ENCODE measurements around the gene ZNRF1.

The ZNRF1 gene

DNA sequence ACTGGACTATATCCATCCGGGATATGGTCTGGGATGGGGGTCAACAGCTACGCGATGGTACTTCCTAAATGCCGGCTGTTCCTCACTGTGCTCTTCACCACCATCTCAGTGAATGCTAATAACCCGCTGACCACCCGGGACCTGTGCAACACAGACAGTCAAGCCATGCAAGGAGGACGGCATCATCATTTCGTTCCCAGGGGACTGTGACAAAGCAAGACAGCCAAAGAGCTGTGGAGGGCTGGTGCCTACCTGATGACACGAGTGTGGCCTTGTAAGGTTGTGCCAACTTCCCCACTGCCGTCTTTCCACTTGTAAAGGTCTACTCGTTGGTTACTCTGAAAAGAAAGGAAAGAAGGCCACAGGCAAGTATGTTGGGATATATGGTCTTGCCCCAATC lies 47.6 kb upstream of the ZNRF1 start:
- no peak for ATAC-seq
- TF ChIP-seq SNAI2 (CRISPR knock-in tag; IDR thresholded peaks at IDR 0.05) (no peak), ZC3H10 (CRISPR knock-in tag; IDR thresholded peaks at IDR 0.05) (no peak), CSDC2 (CRISPR knock-in tag; IDR thresholded peaks at IDR 0.05) (no peak), ESRRG (CRISPR knock-in tag; IDR thresholded peaks at IDR 0.05) (no peak), OSR1 (CRISPR knock-in tag; IDR thresholded peaks at IDR 0.05) (no peak), RARB (CRISPR knock-in tag; IDR thresholded peaks at IDR 0.05) (no peak), BACH2 (CRISPR knock-in tag; IDR thresholded peaks at IDR 0.05; ENCODE audit: borderline replicate concordance) (no peak), CREB5 (CRISPR knock-in tag; IDR thresholded peaks at IDR 0.05; ENCODE audit: low read depth) (no peak)

GRCh38 chr16:74951681-74952080 lies 47.1 kb upstream of the ZNRF1 start:
- TF ChIP-seq ZFP3 (CRISPR knock-in tag; IDR thresholded peaks at IDR 0.05) (no peak), CSDC2 (CRISPR knock-in tag; IDR thresholded peaks at IDR 0.05) (no peak), ISL1 (CRISPR knock-in tag; IDR thresholded peaks at IDR 0.05) (no peak), TSHZ2 (CRISPR knock-in tag; IDR thresholded peaks at IDR 0.05) (no peak), ZC3H10 (CRISPR knock-in tag; IDR thresholded peaks at IDR 0.05) (no peak), PPARA (CRISPR knock-in tag; IDR thresholded peaks at IDR 0.05; ENCODE audit: borderline replicate concordance) (no peak), ZNF565 (CRISPR knock-in tag; conservative IDR thresholded peaks at IDR 0.05; ENCODE audit: low read depth) (no peak), ZNF70 (CRISPR knock-in tag; IDR thresholded peaks at IDR 0.05) (no peak), ZFP30 (CRISPR knock-in tag; IDR thresholded peaks at IDR 0.05) (no peak), GLIS3 (CRISPR knock-in tag; IDR thresholded peaks at IDR 0.05) (no peak), PATZ1 (CRISPR knock-in tag; IDR thresholded peaks at IDR 0.05; ENCODE audit: borderline replicate concordance) (no peak), OSR1 (CRISPR knock-in tag; IDR thresholded peaks at IDR 0.05) (no peak)
- ATAC-seq, result no peak

DNA sequence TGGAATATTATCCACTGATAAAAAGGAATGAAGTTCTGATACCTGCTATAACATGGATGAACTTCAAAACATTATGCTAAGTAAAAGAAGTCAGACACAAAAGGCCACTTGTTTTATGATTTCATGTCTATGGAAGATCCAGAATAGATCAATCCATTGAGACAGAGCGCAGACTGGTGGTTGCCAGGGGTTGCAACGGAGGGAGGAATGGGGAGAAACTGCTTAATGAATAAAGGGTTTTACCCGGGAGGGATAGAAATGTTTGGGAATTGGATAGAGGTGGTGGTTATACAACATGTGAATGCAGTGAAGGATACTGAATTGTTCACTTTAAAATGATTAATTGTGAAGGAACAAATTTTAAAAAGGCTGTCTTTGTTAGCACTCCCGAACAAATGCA lies 44.1 kb upstream of the ZNRF1 start:
- ATAC-seq, result no peak
- no peak for TF ChIP-seq ESRRG (CRISPR knock-in tag; IDR thresholded peaks at IDR 0.05)
- TF ChIP-seq GLIS3 (CRISPR knock-in tag; IDR thresholded peaks at IDR 0.05), result no peak
- no peak for TF ChIP-seq RARB (CRISPR knock-in tag; IDR thresholded peaks at IDR 0.05)
- TF ChIP-seq PATZ1 (CRISPR knock-in tag; IDR thresholded peaks at IDR 0.05; ENCODE audit: borderline replicate concordance), result no peak
- no peak for TF ChIP-seq TSHZ2 (CRISPR knock-in tag; IDR thresholded peaks at IDR 0.05)
- no peak for TF ChIP-seq CREB5 (CRISPR knock-in tag; IDR thresholded peaks at IDR 0.05; ENCODE audit: low read depth)
- TF ChIP-seq ZNF565 (CRISPR knock-in tag; conservative IDR thresholded peaks at IDR 0.05; ENCODE audit: low read depth), result no peak
- no peak for TF ChIP-seq TOX (CRISPR knock-in tag; IDR thresholded peaks at IDR 0.05; ENCODE audit: borderline replicate concordance)
- TF ChIP-seq BACH2 (CRISPR knock-in tag; IDR thresholded peaks at IDR 0.05; ENCODE audit: borderline replicate concordance), result no peak
- TF ChIP-seq PPARA (CRISPR knock-in tag; IDR thresholded peaks at IDR 0.05; ENCODE audit: borderline replicate concordance), result no peak
- no peak for TF ChIP-seq ZNF8 (CRISPR knock-in tag; IDR thresholded peaks at IDR 0.05)
- no peak for TF ChIP-seq ZC3H10 (CRISPR knock-in tag; IDR thresholded peaks at IDR 0.05)
- TF ChIP-seq CSDC2 (CRISPR knock-in tag; IDR thresholded peaks at IDR 0.05), result no peak

Measured in SK-N-SH treated with all-trans-retinoic acid at 6 μM for 48 hours (cell line).